Large intestine (tissue), 3 donors: ENCODE results near the gene SC5D. TPM values are rescaled to one million over a fixed set of nuclear protein-coding genes. Genes with fewer than 3 reads are reported as not detected.

Source experiments
- DNase-seq, 2 donors: peaks; one replicate each; pipeline versions ENCODE4 v3.0.0 to v3.0.0-alpha.2; 2013
- H3K27ac ChIP-seq: one replicate; pipeline ENCODE4 v1.5.1; 2013; ENCODE audit warnings: low read length
- H3K27me3 ChIP-seq: 2 replicates; pipeline ENCODE4 v1.6.1; 2013; ENCODE audit warnings: low read length; ENCODE audit not compliant: control insufficient read depth, insufficient read depth
- H3K36me3 ChIP-seq: 2 replicates; pipeline ENCODE4 v1.6.1; 2013; ENCODE audit warnings: low read length; ENCODE audit not compliant: control insufficient read depth, insufficient read depth
- H3K4me1 ChIP-seq: one replicate; pipeline ENCODE4 v1.6.1; 2013; ENCODE audit warnings: low read length; ENCODE audit not compliant: control insufficient read depth, insufficient read depth
- H3K4me3 ChIP-seq: one replicate; pipeline ENCODE4 v1.5.1; 2013; ENCODE audit warnings: low read length
- H3K9me3 ChIP-seq: one replicate; pipeline ENCODE4 v1.6.1; 2013; ENCODE audit warnings: mild to moderate bottlenecking, low read depth, low read length, moderate library complexity; ENCODE audit not compliant: control insufficient read depth
- WGBS: methylation state at CpG from one replicate; pipeline ENCODE4 v1.1.5; 2013; ENCODE audit warnings: low lambda C conversion rate; ENCODE audit not compliant: insufficient coverage; 5-methylcytosine and 5-hydroxymethylcytosine counted together
- polyA plus RNA-seq: library from polyadenylated mRNA; unstranded; fragments of 120-200 nt; gene quantifications from one replicate; pipeline ENCODE4 v1.2.1, GENCODE V29; 2013

Gene SC5D
- polyA plus RNA-seq, 1 donor: 51.3 TPM

DNA sequence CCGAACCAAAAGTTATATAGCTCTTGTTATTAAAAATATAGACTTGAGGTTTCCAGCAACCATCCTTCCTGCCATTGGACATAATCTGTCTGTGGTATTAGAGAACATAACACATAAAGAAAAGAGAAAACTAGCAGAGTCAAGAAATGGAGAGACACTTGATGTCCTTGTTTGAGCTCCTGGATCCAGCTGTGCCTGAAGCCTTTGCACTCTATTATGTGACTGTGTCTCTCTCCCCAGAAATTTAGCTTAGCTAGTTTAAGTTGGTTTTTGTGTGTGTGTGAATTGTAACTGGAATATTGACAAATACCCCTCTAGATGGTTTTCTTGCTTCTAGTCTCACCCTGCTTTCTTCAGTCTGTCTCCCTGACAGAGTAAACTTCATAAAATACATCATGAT lies 61.6 kb downstream of the SC5D start:
- H3K27me3 ChIP-seq: no peaks in the 10 kb centered on the region
- WGBS: no CpG with 5 or more reads among the region's 1 CpG
- H3K9me3 ChIP-seq: no peaks in the 10 kb centered on the region
- H3K27ac ChIP-seq: no peak overlapping the region
- DNase-seq: no peak
- no peaks in the 10 kb centered on the region for H3K36me3 ChIP-seq
- H3K4me3 ChIP-seq: no peak overlapping the region
- H3K4me1 ChIP-seq: no peaks in the 10 kb centered on the region

DNA sequence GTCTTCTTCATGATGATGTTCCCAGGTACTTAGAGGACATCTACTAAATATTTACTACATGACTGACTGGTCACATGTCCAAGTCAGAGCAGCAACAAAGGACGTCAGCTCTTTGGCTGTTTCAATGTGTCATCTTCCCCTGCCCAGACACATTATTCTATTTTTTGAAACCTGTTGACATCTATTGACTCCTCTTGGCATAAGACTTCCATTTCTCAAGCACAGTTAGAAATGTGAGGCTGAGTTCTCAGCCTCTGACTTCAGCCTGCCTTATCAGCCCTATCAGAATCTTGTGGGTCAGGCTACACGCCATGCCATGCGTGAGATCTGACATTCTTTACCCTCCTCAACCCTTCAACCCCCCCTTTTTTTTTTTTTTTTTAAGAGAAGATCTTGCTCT lies 63.8 kb downstream of the SC5D start:
- Histone ChIP-seq H3K36me3 (no peaks in the 10 kb centered on the region), H3K27ac (no peak overlapping the region), H3K4me3 (no peak overlapping the region), H3K9me3 (no peaks in the 10 kb centered on the region), H3K4me1 (no peaks in the 10 kb centered on the region), H3K27me3 (peaks cover 3% of the 10 kb centered on the region)
- WGBS: no CpG with 5 or more reads among the region's 3 CpGs
- DNase-seq: no peak

Other genes with a start within 250 kb of the SC5D start
- 1.2 TPM for gene TECTA, start 191.5 kb upstream of the SC5D start, polyA plus RNA-seq
- 31.0 TPM for gene SORL1, start 159.5 kb downstream of the SC5D start, polyA plus RNA-seq